Measurements from ENCODE around the gene TMEM72.

GRCh38 chr10:44974628-44975430, 63.7 kb downstream of the TMEM72 start:
- TF ChIP-seq CTCF (conservative IDR thresholded peaks at IDR 0.05; ENCODE audit: low read depth, low read length) (peak; percentile 98), EZH2 (IDR thresholded peaks at IDR 0.05; ENCODE audit: low read length, unreplicated experiment) (no peak), EZH2phosphoT487 (IDR thresholded peaks at IDR 0.05; ENCODE audit: borderline replicate concordance, low read length) (no peak)

Data from PC-3 (cell line).